GM12865 (cell line): ENCODE data around the gene PFDN1.

ENCODE experiments used
- DNase-seq: peaks from one replicate; pipeline ENCODE4 v3.0.0; 2010; ENCODE audit warnings: low read depth
- H3K4me3 ChIP-seq: 2 replicates; pipeline ENCODE4 v1.5.1; 2011; ENCODE audit warnings: mild to moderate bottlenecking, low read depth, low read length, control low read depth
- CTCF ChIP-seq: IDR thresholded peaks from 2 replicates; pipeline ENCODE4 v1.5.1; 2011; ENCODE audit warnings: low read length, control low read depth, low read depth, inconsistent platforms; ENCODE audit not compliant: insufficient read depth; ENCODE audit errors: missing control alignments

PFDN1 gene

DNA sequence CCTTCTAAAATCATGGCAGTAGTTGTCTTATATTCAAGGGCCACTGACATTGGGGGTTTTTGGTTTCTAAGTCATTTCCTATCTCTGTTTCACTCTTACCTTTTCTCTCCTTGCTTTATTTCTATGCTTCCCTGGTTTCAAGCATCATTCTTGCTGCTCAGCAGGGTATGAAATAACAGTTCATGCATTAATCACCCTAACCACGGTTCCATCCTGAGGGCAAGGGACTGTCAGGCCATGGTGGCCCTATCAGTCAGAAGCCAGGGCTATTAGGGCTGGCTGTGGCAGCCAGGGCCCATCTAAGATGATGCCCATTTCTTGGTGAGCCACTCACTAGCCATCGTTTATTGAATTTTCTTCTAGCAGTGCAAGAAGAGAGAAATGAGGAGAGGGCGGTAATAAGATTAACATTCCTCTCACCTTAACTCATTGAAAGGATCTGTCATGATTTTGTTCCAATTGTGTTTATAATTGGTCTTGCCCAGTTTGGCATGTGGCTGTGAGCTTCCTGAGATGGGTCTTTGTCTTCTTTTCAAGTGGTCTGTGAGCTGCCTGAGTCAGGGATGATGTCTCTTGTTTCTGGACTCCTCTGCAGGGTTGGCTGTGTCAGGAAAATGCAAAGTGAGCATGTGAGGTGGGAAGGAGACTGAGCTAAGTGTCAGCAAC lies 82.7 kb downstream of the PFDN1 start:
- no peak for TF ChIP-seq CTCF
- no peak overlapping the region for H3K4me3 ChIP-seq
- peak; percentile 67 for DNase-seq

- H3K4me3 ChIP-seq = no peak overlapping the region
- DNase-seq = no peak
- no peak for TF ChIP-seq CTCF
These were observed 83.6 kb downstream of the PFDN1 start for GRCh38 chr5:140219068-140219991.

DNA sequence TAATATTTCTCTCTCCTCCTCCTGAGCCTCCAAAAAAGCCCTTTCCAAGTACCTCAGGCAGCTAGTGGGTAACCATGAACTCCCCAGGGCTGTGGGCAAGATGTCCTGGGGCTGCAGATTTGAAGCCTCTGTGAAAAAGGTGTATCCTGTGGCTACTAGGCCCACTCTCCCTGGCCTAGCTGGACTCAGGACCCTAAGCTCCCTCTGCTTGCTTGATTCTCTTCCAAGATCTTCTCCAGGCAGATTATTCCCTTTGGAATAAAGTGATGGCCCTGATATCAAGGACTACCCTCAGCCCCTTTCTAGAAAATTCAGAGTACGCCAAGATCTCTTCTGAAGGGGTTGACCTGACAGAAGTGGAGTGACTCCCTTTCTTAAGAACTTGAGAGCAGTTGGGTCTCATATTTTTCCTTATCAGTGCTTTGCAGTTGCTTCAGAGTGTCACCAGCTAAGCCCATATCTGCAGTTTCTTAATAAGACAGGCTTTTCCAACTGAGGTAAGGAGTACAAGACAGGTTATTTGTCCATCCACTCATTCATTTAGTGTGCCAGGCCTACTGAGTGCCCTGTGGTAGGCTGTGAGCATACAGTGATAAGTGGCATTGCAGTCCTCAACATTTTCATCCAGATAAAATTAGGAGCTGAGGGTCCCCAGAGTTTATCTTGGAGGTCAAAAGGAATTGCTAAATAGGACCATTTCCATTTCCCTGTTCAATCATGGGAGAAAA lies 85.4 kb downstream of the PFDN1 start:
- no peak for DNase-seq
- TF ChIP-seq CTCF = no peak
- no peak overlapping the region for H3K4me3 ChIP-seq

DNA sequence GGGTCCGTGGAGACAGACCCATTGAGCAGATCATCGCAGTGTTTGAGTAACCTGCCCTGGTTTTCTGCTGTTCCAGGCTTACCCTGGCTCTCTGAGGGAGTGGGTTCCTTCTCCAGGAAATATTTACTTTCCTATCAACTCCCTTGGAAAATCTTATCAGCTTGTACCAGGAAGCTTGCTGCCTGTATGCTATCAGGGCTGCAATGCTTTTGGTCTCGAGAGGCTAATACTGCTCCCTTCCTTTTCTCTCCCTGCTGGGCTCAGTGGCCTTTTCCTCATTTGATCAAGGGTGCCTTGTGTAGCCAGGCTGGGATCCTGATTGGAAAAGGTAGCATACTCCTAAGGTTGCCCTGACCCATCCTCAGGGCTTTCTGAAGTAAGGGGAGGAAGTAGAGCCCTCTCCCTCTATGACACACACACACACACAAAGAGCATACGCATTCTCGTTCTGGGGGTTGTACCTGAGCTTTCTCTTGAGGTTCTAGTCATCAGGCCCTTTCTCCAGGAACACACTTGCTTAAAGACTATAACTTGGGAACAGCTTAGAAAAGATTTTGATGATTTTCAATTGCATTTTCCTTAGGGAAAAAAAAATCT lies 86.3 kb downstream of the PFDN1 start:
- no peak overlapping the region for H3K4me3 ChIP-seq
- TF ChIP-seq CTCF = no peak
- DNase-seq = no peak

DNA sequence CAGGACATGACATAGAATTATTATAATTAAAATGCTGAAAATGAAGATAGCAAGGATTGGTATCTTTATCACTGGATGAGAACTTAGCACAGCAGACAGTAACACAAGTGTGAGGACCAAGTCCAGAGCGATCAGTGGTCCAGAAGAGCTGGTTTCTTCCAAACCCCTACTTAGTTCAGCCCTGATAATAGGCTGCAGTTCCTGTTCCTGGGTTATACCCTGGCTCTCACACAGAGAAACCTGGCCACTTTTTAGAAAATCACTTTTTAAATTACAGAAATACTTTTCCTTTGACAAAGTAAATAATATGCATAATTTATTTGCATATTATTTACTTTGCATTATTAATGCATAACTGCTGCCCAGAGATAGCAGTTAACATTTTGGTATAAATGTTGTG lies 87.6 kb downstream of the PFDN1 start:
- no peak for TF ChIP-seq CTCF
- no peak overlapping the region for H3K4me3 ChIP-seq
- no peak for DNase-seq

- TF ChIP-seq CTCF = no peak
- no peak overlapping the region for H3K4me3 ChIP-seq
- DNase-seq = peak; percentile 48
These were observed 88.1 kb downstream of the PFDN1 start for GRCh38 chr5:140214831-140215230.
